GM19463 (cell line): Measurements from ENCODE around the gene H19.

Experiments
- ATAC-seq: cut with Tn5 transposase; IDR thresholded peaks from one replicate; pipeline ENCODE4 v1.9.1; 2021; ENCODE audit warnings: mild to moderate bottlenecking, moderate library complexity; ENCODE audit not compliant: unreplicated experiment

H19 gene

GRCh38 chr11:1948389-1948788 is 49.3 kb downstream of the H19 start:
- ATAC-seq: no peak

DNA sequence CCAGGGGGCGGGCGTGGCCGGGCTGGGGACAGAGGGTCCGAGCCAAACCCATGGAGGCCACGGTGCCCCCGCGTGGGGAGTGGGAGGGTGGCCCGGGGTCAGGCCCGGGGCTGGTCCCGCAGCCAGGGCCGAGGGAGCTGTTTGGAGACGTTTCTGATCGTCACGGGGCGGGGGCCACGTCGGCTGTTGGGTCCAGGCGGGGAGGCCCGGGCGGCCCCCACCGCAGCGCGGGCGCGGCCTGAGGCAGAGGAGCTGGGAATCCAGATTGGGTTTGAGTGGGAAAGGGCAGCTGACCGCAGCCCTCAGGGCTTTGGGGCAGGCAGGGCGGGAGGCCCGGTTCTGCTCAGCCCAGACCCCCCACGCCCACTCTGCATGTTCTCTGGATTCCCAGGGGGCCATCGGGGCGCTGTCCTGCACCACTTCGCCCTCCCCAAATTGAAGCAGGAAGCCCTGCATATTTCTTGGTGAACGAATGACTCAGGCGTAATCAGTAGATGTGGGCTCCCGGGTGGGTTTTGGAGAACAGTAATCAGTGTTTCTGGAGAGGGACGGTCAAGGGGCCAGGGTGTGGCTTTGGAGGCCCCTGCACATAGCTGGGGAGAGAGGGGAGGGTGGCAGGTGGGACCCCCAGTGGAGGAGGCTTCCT is 49.9 kb downstream of the H19 start:
- ATAC-seq: no peak

DNA sequence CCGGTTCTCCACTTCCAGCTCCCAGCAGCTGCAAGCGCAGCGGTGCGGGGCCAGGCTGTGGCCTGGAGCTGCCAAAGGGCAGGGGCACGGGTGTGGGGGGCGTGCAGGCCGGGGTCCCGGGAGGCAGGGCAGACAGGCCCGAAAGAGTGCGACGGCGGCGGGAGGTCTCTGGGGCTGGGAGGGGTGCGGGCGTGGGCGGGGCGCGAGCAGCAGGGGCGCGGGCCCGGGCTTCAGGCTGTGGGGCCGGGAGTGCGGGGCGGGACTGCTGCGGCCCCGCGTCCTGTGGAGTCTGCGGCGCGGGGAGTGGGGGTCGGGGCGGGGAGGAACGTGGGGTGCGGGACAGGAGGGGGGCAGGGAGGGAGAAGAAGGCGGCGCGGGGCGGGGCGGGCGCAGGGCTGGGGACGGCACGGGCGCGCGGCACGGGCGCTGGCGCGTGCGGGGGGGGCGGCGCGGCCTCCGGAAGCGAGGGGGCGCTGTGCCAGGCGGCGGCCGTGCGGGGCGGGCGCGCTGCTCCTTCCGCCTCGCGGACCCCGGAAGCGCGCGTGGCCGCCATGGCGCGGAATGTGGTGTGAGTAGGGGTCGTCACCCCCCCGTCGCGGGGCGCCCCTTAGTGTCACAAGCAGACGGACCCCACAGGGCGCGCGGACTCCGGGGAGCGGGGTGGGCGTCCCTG is 50.7 kb downstream of the H19 start, which contains the start of gene MRPL23:
TSS of gene MRPL23 (plus strand) at position 521 of the 673 bp plus-strand sequence. CDS start at position 552, 31 bp downstream.
- no peak for ATAC-seq
